GM12801 (cell line): ENCODE measurements around the gene DDI2.

ENCODE experiments used
- CTCF ChIP-seq: IDR thresholded peaks from one replicate; pipeline ENCODE4 v1.5.1; 2011; ENCODE audit warnings: control low read depth; ENCODE audit not compliant: insufficient read length; ENCODE audit errors: extremely low read depth

Gene DDI2

GRCh38 chr1:15618077-15618654 lies 908 bp downstream of the DDI2 start:
- no peak for TF ChIP-seq CTCF

- no peak for TF ChIP-seq CTCF
Measured at GRCh38 chr1:15618655-15619525, 1.6 kb downstream of the DDI2 start.

GRCh38 chr1:15620155-15620545 lies 2.9 kb downstream of the DDI2 start:
- no peak for TF ChIP-seq CTCF

GRCh38 chr1:15620902-15621682 lies 3.8 kb downstream of the DDI2 start:
- TF ChIP-seq CTCF, result no peak

- no peak for TF ChIP-seq CTCF
Measured at GRCh38 chr1:15621975-15622374, 4.7 kb downstream of the DDI2 start.

DNA sequence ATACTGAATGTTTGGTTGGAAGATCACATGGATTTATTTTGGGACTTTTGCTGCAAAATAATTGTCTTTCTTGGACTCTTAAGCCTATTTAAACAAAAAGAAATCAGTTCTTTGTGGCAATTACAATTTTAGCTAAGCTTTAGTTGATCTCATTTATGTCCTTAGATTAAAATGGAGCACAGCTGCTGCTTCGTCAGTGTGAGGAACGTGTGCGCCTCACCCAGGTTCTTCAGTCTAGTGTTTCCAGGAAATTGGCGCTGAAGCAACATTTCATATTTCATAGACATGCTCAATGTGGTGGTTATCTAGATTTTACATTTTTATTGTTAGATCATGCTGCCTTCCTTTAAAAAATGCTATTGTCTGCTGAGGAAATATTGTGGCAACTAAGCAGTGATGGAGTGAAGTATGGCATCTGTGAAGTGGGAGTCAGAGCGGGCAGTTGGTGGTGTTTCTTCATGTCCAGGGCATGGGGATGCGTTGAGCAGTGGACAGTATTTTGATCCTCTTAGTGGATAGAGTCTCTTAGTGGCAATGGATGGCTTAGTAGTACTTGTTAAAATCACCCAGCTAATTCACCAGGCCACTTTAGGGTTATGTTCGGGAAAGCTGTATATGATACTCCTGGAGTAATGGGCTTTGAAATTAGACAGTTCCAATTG lies 5.6 kb downstream of the DDI2 start:
- no peak for TF ChIP-seq CTCF

GRCh38 chr1:15623435-15623834 lies 6.2 kb downstream of the DDI2 start:
- TF ChIP-seq CTCF, result no peak
